H1 (cell line): ENCODE data around the gene ZNF320. TPM values are rescaled to one million over a fixed set of nuclear protein-coding genes. Genes with fewer than 3 reads are reported as not detected.
"Not testable (repeated sequence)": the region's sequence is repeated elsewhere in the genome, so short reads cannot be mapped to it uniquely, and the experiment has no call there.

Experiments used
- CTCF ChIA-PET: fragments of 300-600 bp; sonication (Branson Sonifier 250); formaldehyde crosslinking; loops from one replicate; lab custom pipeline; 2021; ENCODE audit not compliant: partially characterized antibody; lab: Charles Lee
- POLR2A ChIA-PET: fragments of 300-600 bp; sonication (Branson Sonifier 250); formaldehyde crosslinking; loops from one replicate; lab custom pipeline; 2021; ENCODE audit warnings: inconsistent platforms; ENCODE audit not compliant: partially characterized antibody; lab: Charles Lee
- DNase-seq, 2 experiments: peaks; one replicate each; pipeline versions ENCODE4 v3.0.0 to v3.0.0-alpha.2; 2010 to 2022; ENCODE audit warnings: low spot score in 2 of 2, low read depth in 1 of 2, mixed read lengths in 1 of 2
- FAIRE-seq: peaks from 2 replicates; lab custom pipeline; 2011; peaks lifted over from hg19 to GRCh38; lab: Jason Lieb, UNC
- H2AFZ ChIP-seq: 2 replicates; pipeline ENCODE4 v1.8.1; 2012; ENCODE audit warnings: low read length, inconsistent platforms
- H2AK5ac ChIP-seq: 2 replicates; pipeline ENCODE4 v1.6.1; 2013; ENCODE audit warnings: low read depth, low read length
- H2BK120ac ChIP-seq: replicated peaks from 2 replicates; pipeline ENCODE3; 2013; ENCODE audit warnings: low read depth, low read length, inconsistent platforms
- H2BK12ac ChIP-seq: 2 replicates; pipeline ENCODE4 v1.6.1; 2013; ENCODE audit warnings: low read depth, low read length
- H2BK15ac ChIP-seq: 2 replicates; pipeline ENCODE4 v1.6.1; 2013; ENCODE audit warnings: low read length
- H2BK20ac ChIP-seq: 2 replicates; pipeline ENCODE4 v1.6.1; 2013; ENCODE audit warnings: low read length
- H2BK5ac ChIP-seq: 2 replicates; pipeline ENCODE4 v1.6.1; 2013; ENCODE audit warnings: low read depth, low read length
- H3K14ac ChIP-seq: 2 replicates; pipeline ENCODE4 v1.6.1; 2013; ENCODE audit warnings: inconsistent platforms; ENCODE audit not compliant: insufficient read length
- H3K18ac ChIP-seq: 2 replicates; pipeline ENCODE4 v1.6.1; 2013; ENCODE audit warnings: low read length; ENCODE audit errors: extremely low read depth
- H3K23ac ChIP-seq: 2 replicates; pipeline ENCODE4 v1.6.1; 2013; ENCODE audit warnings: inconsistent platforms; ENCODE audit not compliant: insufficient read length
- H3K23me2 ChIP-seq: 2 replicates; pipeline ENCODE4 v1.6.1; 2013; ENCODE audit warnings: low read depth, low read length
- H3K27ac ChIP-seq: 2 replicates; pipeline ENCODE4 v1.6.1; 2011; ENCODE audit warnings: low read depth, low read length, inconsistent platforms
- H3K27me3 ChIP-seq, 4 experiments: replicated peaks in 1 of 4; 1 replicate in 1 of 4; 2 replicates in 3 of 4; pipeline versions ENCODE4 v1.6.1 to v1.8.1; 2011 to 2013; ENCODE audit warnings: low read length in 3 of 4, mild to moderate bottlenecking in 3 of 4, inconsistent platforms in 2 of 4, mixed read lengths in 2 of 4, moderate library complexity in 1 of 4; ENCODE audit not compliant: control insufficient read depth in 3 of 4, insufficient read depth in 3 of 4; ENCODE audit errors: extremely low read depth in 1 of 4
- H3K36me3 ChIP-seq, 4 experiments: 2 replicates each; pipeline versions ENCODE4 v1.6.1 to v1.8.1; 2011 to 2013; ENCODE audit warnings: mild to moderate bottlenecking in 4 of 4, low read length in 3 of 4, moderate library complexity in 2 of 4, control low read depth in 1 of 4, inconsistent platforms in 1 of 4; ENCODE audit not compliant: insufficient read depth in 4 of 4, control insufficient read depth in 2 of 4
- H3K4ac ChIP-seq: replicated peaks from 2 replicates; pipeline ENCODE3; 2013; ENCODE audit warnings: low read length, low read depth, mixed read lengths, inconsistent platforms; ENCODE audit not compliant: insufficient read length
- H3K4me1 ChIP-seq, 4 experiments: replicated peaks in 1 of 4; 1 replicate in 1 of 4; 2 replicates in 3 of 4; pipeline versions ENCODE4 v1.6.1 to v1.8.1; 2011 to 2013; ENCODE audit warnings: low read length in 3 of 4, inconsistent platforms in 2 of 4, mixed read lengths in 1 of 4; ENCODE audit not compliant: insufficient read depth in 4 of 4, control insufficient read depth in 3 of 4
- H3K4me2 ChIP-seq, 2 experiments: 2 replicates each; pipeline versions ENCODE4 v1.6.1 to v1.8.1; 2011 to 2013; ENCODE audit warnings: low read depth in 2 of 2, low read length in 2 of 2, control low read depth in 1 of 2, inconsistent platforms in 1 of 2, mild to moderate bottlenecking in 1 of 2; ENCODE audit not compliant: insufficient read depth in 1 of 2
- H3K4me3 ChIP-seq, 4 experiments: fragments of 200-600, 300-600 bp in 1 of 4; sonication (generic), shearing (Covaris generic), sonication (Bioruptor Twin) in 1 of 4; 2 replicates each; pipeline versions ENCODE4 v1.5.1 to v1.8.1; 2011 to 2016; ENCODE audit warnings: low read length in 4 of 4, low read depth in 3 of 4, control low read depth in 2 of 4, inconsistent platforms in 2 of 4, mild to moderate bottlenecking in 2 of 4, mixed read lengths in 1 of 4, moderate library complexity in 1 of 4; ENCODE audit not compliant: insufficient read depth in 2 of 4; ENCODE audit errors: extremely low read depth in 1 of 4
- H3K56ac ChIP-seq: replicated peaks from 2 replicates; pipeline ENCODE3; 2013; ENCODE audit warnings: low read depth, mild to moderate bottlenecking, mixed read lengths, low read length, inconsistent platforms; ENCODE audit not compliant: insufficient read length
- H3K79me1 ChIP-seq: 2 replicates; pipeline ENCODE4 v1.6.1; 2013; ENCODE audit warnings: low read depth, low read length, control low read depth
- H3K79me2 ChIP-seq, 2 experiments: 2 replicates each; pipeline versions ENCODE4 v1.6.1 to v1.8.1; 2012 to 2013; ENCODE audit warnings: low read length in 2 of 2, mild to moderate bottlenecking in 2 of 2, inconsistent platforms in 1 of 2; ENCODE audit not compliant: insufficient read depth in 2 of 2, control insufficient read depth in 1 of 2
- H3K9ac ChIP-seq, 4 experiments: replicated peaks in 1 of 4; 1 replicate in 1 of 4; 2 replicates in 3 of 4; pipeline versions ENCODE4 v1.6.1 to v1.8.1; 2011 to 2013; ENCODE audit warnings: low read depth in 3 of 4, low read length in 3 of 4, control low read depth in 2 of 4, mild to moderate bottlenecking in 2 of 4, moderate library complexity in 2 of 4, inconsistent platforms in 1 of 4; ENCODE audit errors: extremely low read depth in 1 of 4
- H3K9me3 ChIP-seq, 2 experiments: 2 replicates each; pipeline versions ENCODE4 v1.6.1 to v1.8.1; 2012 to 2013; ENCODE audit warnings: mild to moderate bottlenecking in 2 of 2, moderate library complexity in 2 of 2, control low read depth in 1 of 2, inconsistent platforms in 1 of 2, low read depth in 1 of 2, low read length in 1 of 2, mixed read lengths in 1 of 2; ENCODE audit not compliant: insufficient read depth in 2 of 2
- H4K20me1 ChIP-seq, 2 experiments: replicated peaks in 1 of 2; 2 replicates each; pipeline versions ENCODE3 to v1.8.1; 2011 to 2013; ENCODE audit warnings: inconsistent platforms in 2 of 2, low read length in 2 of 2, mild to moderate bottlenecking in 1 of 2; ENCODE audit not compliant: insufficient read depth in 2 of 2, control insufficient read depth in 1 of 2
- H4K5ac ChIP-seq: 2 replicates; pipeline ENCODE4 v1.6.1; 2013; ENCODE audit warnings: low read length, low read depth, mixed read lengths, inconsistent platforms; ENCODE audit not compliant: insufficient read length
- H4K8ac ChIP-seq: 2 replicates; pipeline ENCODE4 v1.8.0; 2013; ENCODE audit warnings: mild to moderate bottlenecking, moderate library complexity, low read length, inconsistent platforms; ENCODE audit not compliant: insufficient read depth; ENCODE audit errors: extremely low read depth
- H4K91ac ChIP-seq: replicated peaks from 2 replicates; pipeline ENCODE3; 2013; ENCODE audit warnings: low read length, mixed read lengths, inconsistent platforms; ENCODE audit not compliant: insufficient read length
- WGBS, 2 experiments: shearing (Covaris generic) in 1 of 2; methylation state at CpG; one replicate each; pipeline versions ENCODE4 v1.1.6 to v1.1.7; 2013 to 2015; ENCODE audit warnings: low lambda C conversion rate in 2 of 2, mixed read lengths in 2 of 2, inconsistent platforms in 1 of 2, low coverage in 1 of 2, missing lambda C conversion rate in 1 of 2; ENCODE audit not compliant: insufficient replicate concordance in 2 of 2, insufficient coverage in 1 of 2, insufficient read length in 1 of 2; ENCODE audit errors: extremely low coverage in 1 of 2, missing lambda C conversion rate in 1 of 2; 5-methylcytosine and 5-hydroxymethylcytosine counted together
- polyA plus RNA-seq, 7 experiments: library from polyadenylated mRNA; depleted of rRNA in 3 of 7; stranded (reverse) in 5 of 7; unstranded in 2 of 7; fragments of >200 nt in 5 of 7; fragments of 200-250 nt in 2 of 7; gene quantifications; 1 replicate in 5 of 7; 2 replicates in 1 of 7; 4 replicates in 1 of 7; pipeline versions ENCODE4 v1.2.1 to v1.2.3, GENCODE V29; 2011 to 2013; ENCODE audit warnings: missing spikeins in 2 of 7, mixed read lengths in 2 of 7
- total RNA-seq: library from RNA; stranded (reverse); fragmentation: NEBNext Ultra II Directional; extraction: Animal tissue kit (Norgen Biotek cat#: 25700); gene quantifications from 2 replicates; pipeline ENCODE4 v1.2.1, GENCODE V29; 2021

ZNF320 gene
- total and polyA plus RNA-seq, 2 of the 8 experiments (the other 6 are each of a cell fraction or from before 2014, with no cell fraction given): 20.6 to 26.8 TPM

- Histone ChIP-seq H3K4me1 (peaks cover 2 to 15% (median 9%) of the 10 kb centered on the region in 4 experiments; a peak in 5 of 7 replicates), H3K9ac (peak overlapping the region in 2 of 4 experiments; percentile 68 to 71; a peak in 2 of 7 replicates), H3K4me2 (peak overlapping the region; percentile 62 to 67), H3K4me3 (peak overlapping the region; percentile 74 to 87 (median 80)), H3K79me2 (peaks cover 0 to 34% of the 10 kb centered on the region in 2 experiments; a peak in 2 of 4 replicates)
- FAIRE-seq, H3K4ac ChIP-seq, H4K20me1 ChIP-seq, H2BK5ac ChIP-seq, H2AK5ac ChIP-seq, H3K9me3 ChIP-seq, H3K79me1 ChIP-seq, H4K91ac ChIP-seq, H3K36me3 ChIP-seq, H3K18ac ChIP-seq, H3K14ac ChIP-seq, H2BK15ac ChIP-seq, H2BK20ac ChIP-seq, H4K8ac ChIP-seq, H3K23ac ChIP-seq, H2AFZ ChIP-seq, H3K56ac ChIP-seq, H3K27ac ChIP-seq, H2BK120ac ChIP-seq, H3K23me2 ChIP-seq, H4K5ac ChIP-seq, POLR2A ChIA-PET, DNase-seq, H3K27me3 ChIP-seq, H2BK12ac ChIP-seq: not testable (repeated sequence)
- WGBS, 2 experiments: 100% methylated on average over 1 of the region's 2 CpGs; no CpG with 5 or more reads in 1 of the 2 experiments
- CTCF ChIA-PET: interaction anchor here (0.5 to 0.7 kb wide), 2 partner anchors 64 to 149 kb away, joined by 3 read pairs; no protein-coding TSS in a partner anchor
Observed at GRCh38 chr19:52941523-52941922, 44.1 kb upstream of the ZNF320 start.

- not testable (repeated sequence) for H4K5ac ChIP-seq, H3K27me3 ChIP-seq, H3K9me3 ChIP-seq, H2BK12ac ChIP-seq, H4K8ac ChIP-seq, FAIRE-seq, H2AK5ac ChIP-seq, H2BK120ac ChIP-seq, H3K36me3 ChIP-seq, H3K18ac ChIP-seq, H3K56ac ChIP-seq, H4K91ac ChIP-seq, H2BK20ac ChIP-seq, H3K79me1 ChIP-seq, DNase-seq, H3K27ac ChIP-seq, H2AFZ ChIP-seq, H3K9ac ChIP-seq, H3K23ac ChIP-seq, H2BK15ac ChIP-seq, H4K20me1 ChIP-seq, H3K23me2 ChIP-seq, H3K4ac ChIP-seq, H2BK5ac ChIP-seq, H3K14ac ChIP-seq
- 0 out of 8 replicates have a peak overlapping the region, but pooled peaks of 1 of the 4 experiments have one; percentile 78 for H3K4me3 ChIP-seq
- POLR2A ChIA-PET: interaction anchor here (0.7 to 1.3 kb wide), 3 partner anchors 14 to 89 kb away, joined by 3 to 5 read pairs (median 4); no protein-coding TSS in a partner anchor
- peaks cover 2 to 15% (median 9%) of the 10 kb centered on the region in 4 experiments; a peak in 5 of 7 replicates for H3K4me1 ChIP-seq
- peak overlapping the region in 1 of 2 experiments; percentile 67; a peak in 1 of 4 replicates for H3K4me2 ChIP-seq
- H3K79me2 ChIP-seq: peaks cover 0 to 34% of the 10 kb centered on the region in 2 experiments; a peak in 2 of 4 replicates
- CTCF ChIA-PET: interaction anchor here (0.7 kb wide), 1 partner anchor 64 kb away, joined by 3 read pairs; no protein-coding TSS in a partner anchor
- WGBS, 2 experiments: 86% methylated on average over 5 of the region's 5 CpGs; no CpG with 5 or more reads in 1 of the 2 experiments
Observed at GRCh38 chr19:52940905-52941304, 43.5 kb upstream of the ZNF320 start.
